ENCODE measurements around the gene CRYGD.
"Not testable (repeated sequence)": the region's sequence is repeated elsewhere in the genome, so short reads cannot be mapped to it uniquely, and the experiment has no call there.

CRYGD gene

DNA sequence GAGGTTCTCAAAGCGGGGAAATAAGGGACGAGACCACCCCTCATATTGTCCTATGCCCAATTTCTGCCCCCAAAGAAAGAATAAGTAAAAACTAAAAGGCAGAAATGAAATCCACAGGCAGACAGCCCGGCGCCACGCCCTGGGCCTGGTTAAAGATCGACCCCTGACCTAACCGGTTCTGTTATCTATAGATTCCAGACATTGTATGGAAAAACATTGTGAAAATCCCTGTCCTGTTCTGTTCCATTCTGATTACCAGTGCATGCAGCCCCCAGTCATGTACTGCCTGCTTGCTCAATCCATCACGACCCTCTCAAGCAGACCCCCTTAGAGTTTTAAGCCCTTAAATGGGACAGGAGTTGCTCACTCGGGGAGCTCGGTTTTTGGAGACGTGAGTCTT lies 6.9 kb downstream of the CRYGD start:
- not testable (repeated sequence) for H3K27ac Mint-ChIP-seq; H3K4me1 Mint-ChIP-seq; ATAC-seq (replicated peaks); DNase-seq; H3K9me3 Mint-ChIP-seq; H3K36me3 Mint-ChIP-seq; H3K4me3 Mint-ChIP-seq
- peaks cover 4 to 22% of the 10 kb centered on the region in 2 donors for H3K27me3 Mint-ChIP-seq

DNA sequence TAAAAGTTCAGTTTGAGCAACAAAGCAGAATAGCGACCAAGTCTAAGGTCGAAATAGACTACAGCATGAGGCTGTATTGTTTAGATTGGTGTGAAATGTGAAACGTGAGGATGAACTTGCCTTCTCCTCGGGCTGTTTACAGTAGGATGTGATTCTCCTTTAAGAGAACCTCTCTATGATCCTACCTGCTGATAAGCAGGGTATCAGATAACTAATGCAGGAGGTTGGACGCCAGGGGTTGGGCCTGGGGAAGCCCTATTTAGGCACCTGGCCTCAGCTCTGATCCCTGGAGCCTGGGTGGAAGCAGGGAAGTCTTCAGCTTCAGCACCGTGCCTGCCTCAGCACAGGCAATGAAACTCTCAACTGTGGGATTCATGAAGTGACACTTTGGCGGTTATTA lies 11.4 kb downstream of the CRYGD start:
- no peaks in the 10 kb centered on the region for H3K4me1 Mint-ChIP-seq
- no peak overlapping the region for H3K4me3 Mint-ChIP-seq
- no peak overlapping the region for H3K27ac Mint-ChIP-seq
- peaks cover 4 to 21% of the 10 kb centered on the region in 2 donors for H3K27me3 Mint-ChIP-seq
- no peaks in the 10 kb centered on the region for H3K36me3 Mint-ChIP-seq
- no peak for DNase-seq
- ATAC-seq (replicated peaks) = no peak
- no peaks in the 10 kb centered on the region for H3K9me3 Mint-ChIP-seq

DNA sequence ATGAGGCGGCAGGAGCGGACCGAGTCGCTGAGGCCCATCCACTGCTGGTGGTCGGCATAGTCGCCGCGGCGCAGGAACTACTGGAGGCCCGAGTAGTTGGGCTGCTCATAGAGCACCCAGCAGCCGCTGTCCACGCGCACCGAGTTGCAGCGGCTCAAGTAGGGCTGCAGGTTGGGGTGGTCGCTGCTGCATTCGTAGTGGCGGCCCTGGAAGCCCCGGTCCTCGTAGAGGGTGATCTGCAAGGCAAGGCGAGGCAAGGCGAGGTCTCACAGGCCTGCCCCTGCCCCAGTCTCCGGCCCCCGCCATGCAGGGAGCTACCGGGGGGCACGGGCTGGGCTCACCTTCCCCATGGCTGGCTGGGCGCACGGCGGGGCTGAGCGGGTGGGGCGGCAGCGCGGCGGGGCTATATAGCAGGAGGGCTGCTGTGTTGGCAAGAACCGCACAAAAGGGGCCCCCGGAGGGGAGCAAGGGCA lies 12.0 kb downstream of the CRYGD start:
- DNase-seq; H3K4me1 Mint-ChIP-seq; H3K27ac Mint-ChIP-seq; H3K36me3 Mint-ChIP-seq; H3K4me3 Mint-ChIP-seq; H3K9me3 Mint-ChIP-seq; ATAC-seq (replicated peaks): not testable (repeated sequence)
- H3K27me3 Mint-ChIP-seq = peaks cover 4 to 21% of the 10 kb centered on the region in 2 donors

DNA sequence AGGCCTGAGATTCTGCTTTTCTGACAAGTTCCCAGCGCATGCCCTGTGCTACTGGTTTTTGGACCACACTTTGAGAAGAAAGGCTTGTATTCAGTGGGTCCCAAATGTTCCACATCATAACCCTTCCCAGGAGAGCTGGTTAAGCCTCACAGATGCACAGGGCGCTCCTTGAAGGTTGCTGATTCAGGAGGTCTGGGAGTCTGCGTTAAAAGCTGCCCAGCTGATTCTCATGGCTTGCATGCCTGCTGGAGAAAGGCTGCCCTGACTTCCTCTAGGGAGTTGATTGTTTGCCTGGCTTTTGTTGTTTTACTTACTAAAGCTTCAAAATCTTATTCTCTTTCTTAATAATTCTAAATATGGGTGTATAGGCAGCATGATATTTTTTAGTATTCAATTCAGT lies 20.7 kb downstream of the CRYGD start:
- peaks cover 0 to 2% of the 10 kb centered on the region in 2 donors for H3K36me3 Mint-ChIP-seq
- no peak for DNase-seq

DNA sequence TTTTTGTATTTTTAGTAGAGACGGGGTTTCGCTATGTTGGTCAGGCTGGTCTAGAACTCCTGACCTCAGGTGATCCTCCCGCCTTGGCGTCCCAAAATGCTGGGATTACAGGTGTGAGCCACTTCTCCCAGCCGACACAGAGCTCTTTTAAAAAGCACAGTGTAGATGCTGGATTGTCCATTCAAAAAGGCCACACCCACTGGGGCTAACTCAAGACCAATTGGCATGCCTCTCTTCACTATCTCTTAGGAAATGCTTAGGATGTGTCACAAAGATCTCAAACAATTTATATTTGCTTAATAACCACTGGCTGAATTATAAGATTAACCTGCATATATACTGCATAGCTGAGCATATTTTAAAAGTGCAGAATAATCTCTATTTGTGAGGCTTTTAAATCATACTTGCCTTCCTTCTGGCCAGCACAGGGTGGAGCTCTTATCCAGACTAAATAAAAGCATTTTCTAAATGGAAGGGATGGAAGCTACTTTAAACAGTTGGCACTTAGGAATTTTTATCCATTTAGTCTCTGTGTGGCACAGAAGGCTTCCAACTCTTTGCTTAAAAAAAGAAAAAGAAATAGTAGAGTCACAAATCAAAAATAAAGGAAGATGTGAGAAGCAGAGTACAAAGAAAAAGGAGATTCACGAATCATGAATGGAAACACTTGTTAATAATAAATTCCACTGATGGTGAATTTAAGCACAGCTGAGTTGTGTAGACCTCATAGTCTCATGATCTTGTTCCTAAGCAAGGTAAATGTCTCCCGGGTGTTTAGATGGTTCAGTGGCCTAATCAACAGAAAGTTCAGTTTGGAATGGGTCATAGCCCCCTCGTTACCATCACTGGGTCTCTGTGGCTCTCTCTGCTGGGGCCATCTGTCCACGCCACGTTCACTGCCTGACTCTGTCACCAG lies 22.4 kb downstream of the CRYGD start:
- Mint-ChIP-seq H3K4me3 (no peak overlapping the region), H3K27me3 (peaks cover 15 to 16% of the 10 kb centered on the region in 2 donors), H3K36me3 (peaks cover 0 to 2% of the 10 kb centered on the region in 2 donors), H3K27ac (no peak overlapping the region), H3K9me3 (peaks cover 0 to 4% of the 10 kb centered on the region in 2 donors), H3K4me1 (no peaks in the 10 kb centered on the region)
- no peak for DNase-seq
- no peak for ATAC-seq (replicated peaks)

More for the DNA sequence above, 20.7 kb downstream of the CRYGD start:
- no peaks in the 10 kb centered on the region for H3K4me1 Mint-ChIP-seq
- no peak overlapping the region for H3K27ac Mint-ChIP-seq
- ATAC-seq (replicated peaks) = no peak
- no peak overlapping the region for H3K4me3 Mint-ChIP-seq
- H3K27me3 Mint-ChIP-seq = peaks cover 16 to 19% of the 10 kb centered on the region in 2 donors
- H3K9me3 Mint-ChIP-seq = peaks cover 0 to 4% of the 10 kb centered on the region in 2 donors

DNA sequence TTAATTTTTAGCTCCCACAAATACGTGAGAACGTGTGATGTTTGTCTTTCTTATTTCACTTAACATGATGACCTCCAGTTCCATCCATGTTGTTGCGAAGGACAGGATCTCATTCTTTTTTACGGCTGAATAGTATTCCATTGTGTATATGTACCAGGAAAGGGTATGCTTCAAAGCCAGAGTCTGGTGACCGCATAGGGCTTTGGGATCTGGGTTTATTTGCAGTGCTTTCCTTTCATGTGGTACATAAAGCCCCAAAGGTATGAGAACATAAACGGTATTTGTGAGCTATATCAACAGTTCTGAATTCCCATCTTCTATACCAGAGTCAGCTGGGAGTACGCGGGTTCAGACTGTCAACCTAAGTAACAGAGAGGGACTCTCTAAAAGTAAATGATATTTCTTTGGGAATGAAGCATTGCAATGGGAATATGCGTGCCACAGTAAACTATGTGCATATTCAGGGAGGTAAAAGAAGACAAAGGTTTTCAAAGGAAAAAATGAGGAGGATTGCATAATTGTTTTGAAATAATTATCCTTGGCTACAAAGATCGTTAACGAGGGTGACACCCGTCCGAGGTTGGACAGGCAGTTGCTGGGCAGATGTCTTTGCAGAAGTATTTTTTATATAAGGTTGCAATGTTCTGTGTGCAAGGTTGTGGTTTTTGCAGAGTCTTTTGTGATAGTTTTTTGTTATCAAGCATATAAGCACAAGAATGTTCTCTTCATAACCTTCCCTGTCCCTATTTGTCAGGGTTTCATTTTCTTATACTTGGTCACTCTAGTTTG lies 24.4 kb downstream of the CRYGD start:
- Mint-ChIP-seq H3K9me3 (peaks cover 0 to 4% of the 10 kb centered on the region in 2 donors), H3K36me3 (peaks cover 0 to 2% of the 10 kb centered on the region in 2 donors), H3K4me1 (no peaks in the 10 kb centered on the region), H3K4me3 (no peak overlapping the region), H3K27me3 (peaks cover 6 to 7% of the 10 kb centered on the region in 2 donors), H3K27ac (no peak overlapping the region)
- no peak for ATAC-seq (replicated peaks)
- no peak for DNase-seq

DNA sequence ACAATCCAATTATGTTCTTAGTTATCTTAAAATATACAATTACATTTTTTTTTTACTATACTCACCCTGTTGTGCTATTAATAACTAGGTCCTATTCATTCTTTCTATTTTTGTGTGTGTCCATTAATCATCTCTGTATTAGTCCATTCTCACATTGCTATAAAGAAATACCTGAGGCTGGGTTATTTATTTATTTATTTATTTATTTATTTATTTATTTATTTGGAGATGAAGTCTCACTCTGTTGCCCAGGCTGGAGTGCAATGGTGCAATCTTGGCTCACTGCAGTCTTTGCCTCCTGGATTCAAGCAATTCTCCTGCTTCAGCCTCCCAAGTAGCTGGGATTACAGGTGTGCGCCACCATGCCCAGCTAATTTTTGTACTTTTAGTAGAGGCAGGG lies 25.6 kb downstream of the CRYGD start:
- not testable (repeated sequence) for H3K27ac Mint-ChIP-seq; H3K4me1 Mint-ChIP-seq; H3K4me3 Mint-ChIP-seq; H3K9me3 Mint-ChIP-seq; H3K36me3 Mint-ChIP-seq; ATAC-seq (replicated peaks); DNase-seq; H3K27me3 Mint-ChIP-seq

DNA sequence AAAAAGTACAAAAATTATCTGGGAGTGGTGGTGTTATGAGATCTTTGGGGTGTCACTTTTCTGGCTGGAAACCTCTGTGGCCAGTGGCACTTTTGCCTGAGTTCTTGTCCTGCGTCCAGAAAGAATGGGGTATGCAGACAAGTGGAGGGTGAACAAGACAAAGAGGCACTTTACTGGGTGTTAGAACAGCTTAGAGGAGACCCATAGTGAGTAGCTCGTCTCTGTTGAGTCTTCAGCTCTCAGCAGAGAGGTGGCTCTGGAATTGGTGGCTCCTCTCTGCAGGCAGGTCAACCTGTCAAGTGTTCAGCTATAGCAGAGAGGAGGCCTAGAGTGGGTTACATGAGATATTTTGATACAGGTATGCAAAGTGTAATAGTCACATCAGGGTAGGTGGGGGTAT lies 26.1 kb downstream of the CRYGD start:
- Mint-ChIP-seq H3K27me3 (peaks cover 6 to 7% of the 10 kb centered on the region in 2 donors), H3K27ac (no peak overlapping the region), H3K4me3 (no peak overlapping the region), H3K4me1 (no peaks in the 10 kb centered on the region), H3K9me3 (peaks cover 0 to 4% of the 10 kb centered on the region in 2 donors), H3K36me3 (peaks cover 0 to 2% of the 10 kb centered on the region in 2 donors)
- no peak for DNase-seq
- ATAC-seq (replicated peaks) = no peak

DNA sequence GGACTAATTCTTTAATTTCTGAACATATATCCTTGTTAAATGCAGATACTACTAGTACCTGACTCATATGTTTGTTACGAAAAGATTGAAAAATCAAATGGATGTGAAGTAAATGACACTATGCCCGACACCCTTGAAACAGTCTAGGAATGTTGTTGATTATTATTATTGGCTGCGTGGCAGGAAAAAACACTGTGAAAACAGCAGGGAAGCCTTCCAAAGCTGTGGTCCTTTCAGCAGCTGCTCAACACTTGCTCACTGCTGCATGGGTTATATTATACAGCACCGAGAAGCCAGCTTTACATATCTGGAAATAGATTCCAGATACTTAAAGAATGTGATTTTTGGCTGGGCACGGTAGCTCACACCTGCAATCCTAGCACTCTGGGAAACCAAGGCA lies 26.5 kb downstream of the CRYGD start:
- Mint-ChIP-seq H3K36me3 (peaks cover 0 to 2% of the 10 kb centered on the region in 2 donors), H3K4me3 (no peak overlapping the region), H3K9me3 (peaks cover 0 to 4% of the 10 kb centered on the region in 2 donors), H3K4me1 (no peaks in the 10 kb centered on the region), H3K27ac (no peak overlapping the region), H3K27me3 (peaks cover 6 to 7% of the 10 kb centered on the region in 2 donors)
- ATAC-seq (replicated peaks) (no peak), DNase-seq (no peak)

DNA sequence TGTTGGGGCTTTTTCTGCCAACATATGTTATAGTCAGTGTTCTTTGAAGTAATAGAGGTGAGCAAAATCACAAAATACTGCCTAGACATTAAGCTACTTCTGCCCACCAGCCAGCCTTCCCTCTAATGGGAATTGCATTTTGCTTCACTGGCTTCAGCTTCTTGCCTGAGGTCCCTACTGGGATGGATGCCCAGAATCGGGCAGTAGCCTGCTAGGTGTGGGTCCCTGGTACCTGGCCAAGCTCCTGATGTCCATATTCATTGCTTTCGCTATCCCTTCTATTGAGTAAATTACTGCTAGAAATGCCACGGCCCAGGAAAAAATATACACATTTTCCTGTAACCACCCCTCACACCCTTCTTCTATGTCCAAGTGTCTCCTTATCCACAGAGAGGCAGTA lies 27.0 kb downstream of the CRYGD start:
- peaks cover 0 to 2% of the 10 kb centered on the region in 2 donors for H3K36me3 Mint-ChIP-seq
- H3K27ac Mint-ChIP-seq = no peak overlapping the region
- DNase-seq = no peak

DNA sequence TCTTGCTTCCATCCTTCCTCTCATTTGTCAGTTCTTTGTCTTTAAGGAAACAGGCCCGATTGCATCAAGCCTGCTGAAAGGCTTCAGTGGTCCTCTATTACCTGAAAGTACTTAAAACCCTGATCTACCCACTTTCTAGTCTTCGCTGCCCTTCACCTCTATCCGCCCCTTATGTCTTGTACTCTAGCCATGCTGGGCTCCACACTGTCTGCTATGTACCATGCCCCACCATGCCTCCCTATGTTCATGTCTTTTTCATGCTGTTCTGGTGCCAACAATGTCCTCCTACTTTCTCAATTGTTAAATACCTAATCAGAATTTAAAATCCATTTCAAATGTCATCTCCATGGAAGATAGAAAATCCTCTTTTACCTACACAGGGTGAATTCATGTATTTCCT lies 28.2 kb downstream of the CRYGD start:
- H3K36me3 Mint-ChIP-seq = peaks cover 0 to 2% of the 10 kb centered on the region in 2 donors
- H3K27me3 Mint-ChIP-seq = peaks cover 3 to 4% of the 10 kb centered on the region in 2 donors
- no peak overlapping the region for H3K4me3 Mint-ChIP-seq
- no peak for ATAC-seq (replicated peaks)
- H3K9me3 Mint-ChIP-seq = peaks cover 0 to 4% of the 10 kb centered on the region in 2 donors
- H3K4me1 Mint-ChIP-seq = no peaks in the 10 kb centered on the region
- H3K27ac Mint-ChIP-seq = no peak overlapping the region
- no peak for DNase-seq

More for the DNA sequence above, 27.0 kb downstream of the CRYGD start:
- Mint-ChIP-seq H3K4me1 (no peaks in the 10 kb centered on the region), H3K4me3 (no peak overlapping the region), H3K9me3 (peaks cover 0 to 4% of the 10 kb centered on the region in 2 donors), H3K27me3 (peaks cover 6 to 7% of the 10 kb centered on the region in 2 donors)
- no peak for ATAC-seq (replicated peaks)

DNA sequence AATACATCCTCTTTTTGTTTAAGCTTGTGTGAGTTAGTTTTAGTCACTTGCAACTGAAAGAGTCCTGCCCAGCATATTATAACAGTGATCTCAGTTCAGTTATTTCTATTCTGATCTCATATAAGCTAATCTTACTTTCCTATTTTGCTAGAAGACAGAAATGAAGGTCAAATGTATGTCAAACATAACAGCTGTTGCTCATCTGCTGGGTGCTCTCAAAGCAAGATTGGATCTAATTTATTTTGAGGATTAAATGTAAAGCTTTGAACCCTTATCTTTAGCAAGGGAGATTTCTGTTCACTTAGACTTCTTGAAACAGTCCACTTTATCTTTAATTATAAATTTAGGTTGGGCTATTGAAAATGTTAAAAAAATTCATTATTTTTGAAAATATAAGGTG lies 31.2 kb downstream of the CRYGD start:
- ATAC-seq (replicated peaks) (peak in 1 of 2 donors; percentile 34), DNase-seq (no peak)
- H3K4me1 Mint-ChIP-seq = no peaks in the 10 kb centered on the region
- H3K36me3 Mint-ChIP-seq = no peaks in the 10 kb centered on the region
- H3K9me3 Mint-ChIP-seq = peaks cover 4% of the 10 kb centered on the region in 2 donors
- H3K4me3 Mint-ChIP-seq = no peak overlapping the region
- H3K27me3 Mint-ChIP-seq = no peaks in the 10 kb centered on the region
- no peak overlapping the region for H3K27ac Mint-ChIP-seq

DNA sequence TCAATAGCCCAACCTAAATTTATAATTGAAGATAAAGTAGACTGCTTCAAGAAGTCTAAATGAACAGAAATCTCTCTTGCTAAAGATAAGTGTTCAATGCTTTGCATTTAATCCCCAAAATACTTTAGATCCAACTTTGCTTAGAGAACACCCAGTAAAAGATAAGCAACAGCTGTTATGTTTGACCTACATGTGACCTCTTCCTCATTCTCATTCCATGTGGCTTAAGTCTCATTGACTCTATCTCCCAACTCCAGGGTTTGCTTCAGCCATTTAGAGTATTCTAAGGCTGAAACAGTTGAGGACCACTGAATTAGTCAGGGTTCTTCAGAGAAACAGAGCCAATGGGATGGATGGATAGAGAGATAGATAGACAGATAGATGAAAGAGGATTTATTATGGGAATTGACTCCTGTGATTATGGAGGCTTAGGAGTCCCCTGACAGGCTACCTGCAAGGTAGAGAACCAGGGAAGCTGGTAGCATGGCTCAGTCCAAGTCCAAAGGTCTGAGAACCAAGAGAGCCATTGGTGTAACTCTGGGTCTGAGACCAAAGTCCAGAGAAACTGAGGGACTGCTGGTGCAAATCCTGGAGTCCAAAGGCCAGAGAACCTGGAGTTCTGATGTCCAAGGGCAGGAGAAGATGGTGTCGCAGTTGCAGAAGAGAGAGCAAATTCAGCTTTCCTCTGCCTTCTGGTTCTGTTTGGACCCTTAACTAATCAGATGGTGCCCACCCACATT lies 32.1 kb downstream of the CRYGD start:
- Mint-ChIP-seq H3K4me1 (no peaks in the 10 kb centered on the region), H3K9me3 (peaks cover 4% of the 10 kb centered on the region in 2 donors), H3K36me3 (no peaks in the 10 kb centered on the region), H3K27me3 (no peaks in the 10 kb centered on the region), H3K27ac (no peak overlapping the region), H3K4me3 (no peak overlapping the region)
- ATAC-seq (replicated peaks) = no peak
- DNase-seq = no peak

DNA sequence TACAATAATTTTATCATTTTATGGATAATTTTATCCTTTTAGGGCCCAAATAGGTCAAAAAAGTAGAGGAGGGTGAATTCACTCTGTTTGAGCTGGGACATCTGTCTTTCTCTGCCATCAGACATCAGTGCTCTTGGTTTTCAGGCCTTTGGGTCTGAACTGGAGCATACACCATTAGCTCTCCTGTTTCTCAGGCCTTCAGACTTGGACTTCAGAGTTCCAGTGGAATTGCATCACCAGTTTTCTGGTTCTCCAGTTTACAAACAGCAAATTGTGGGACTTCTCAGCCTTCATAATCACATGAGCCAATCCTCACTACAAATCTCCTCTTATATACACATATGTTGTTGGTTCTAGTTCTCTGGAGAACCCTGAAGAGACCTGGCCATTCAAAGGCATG lies 33.9 kb downstream of the CRYGD start:
- H3K27ac Mint-ChIP-seq = no peak overlapping the region
- H3K36me3 Mint-ChIP-seq = no peaks in the 10 kb centered on the region
- H3K4me3 Mint-ChIP-seq = no peak overlapping the region
- H3K9me3 Mint-ChIP-seq = peaks cover 4% of the 10 kb centered on the region in 2 donors
- H3K27me3 Mint-ChIP-seq = no peaks in the 10 kb centered on the region
- ATAC-seq (replicated peaks) (no peak), DNase-seq (no peak)
- H3K4me1 Mint-ChIP-seq = no peaks in the 10 kb centered on the region

Measured in stimulated activated naive B cell treated with anti-CD40 and anti-IgM and Interleukin-4, amounts not matched to agents 10 μg/mL and 1 μg/mL and 100 μg/mL, for 72 hours (primary cell).